Lung (tissue), 12 donors: ENCODE data around the gene STXBP5L. TPM values are rescaled to one million over a fixed set of nuclear protein-coding genes. Genes with fewer than 3 reads are reported as not detected.

Source experiments
- ATAC-seq: fragments of 200-7000 bp; cut with Tn5 transposase; one replicate; pipeline ENCODE4 v1.9.1; 2020; ENCODE audit warnings: moderate number of reproducible peaks; ENCODE audit not compliant: insufficient read depth, low FRiP score
- DNase-seq, 3 donors: peaks; one replicate each; pipeline ENCODE4 v3.0.0-alpha.2; 2013 to 2017
- H3K27ac ChIP-seq, 2 donors: one replicate each; pipeline ENCODE4 v1.5.1; 2013; ENCODE audit warnings: mild to moderate bottlenecking in 2 of 2, moderate library complexity in 2 of 2, control low read depth in 1 of 2, inconsistent platforms in 1 of 2, low read depth in 1 of 2, low read length in 1 of 2
- H3K27me3 ChIP-seq, 3 donors: one replicate each; pipeline ENCODE4 v1.5.1; 2013; ENCODE audit warnings: low read length in 2 of 3; ENCODE audit not compliant: control insufficient read depth in 3 of 3, insufficient read depth in 3 of 3
- H3K36me3 ChIP-seq, 4 donors: one replicate each; pipeline ENCODE4 v1.5.1; 2013; ENCODE audit warnings: low read length in 4 of 4, mild to moderate bottlenecking in 1 of 4, moderate library complexity in 1 of 4; ENCODE audit not compliant: control insufficient read depth in 4 of 4, insufficient read depth in 4 of 4
- H3K4me1 ChIP-seq, 5 donors: one replicate each; pipeline ENCODE4 v1.5.1; 2013; ENCODE audit warnings: low read length in 5 of 5, mild to moderate bottlenecking in 2 of 5, moderate library complexity in 1 of 5; ENCODE audit not compliant: control insufficient read depth in 5 of 5, insufficient read depth in 5 of 5
- H3K4me3 ChIP-seq: one replicate; pipeline ENCODE4 v1.5.1; 2013; ENCODE audit warnings: mild to moderate bottlenecking, control low read depth, moderate library complexity
- H3K9ac ChIP-seq, 2 donors: one replicate each; pipeline ENCODE4 v1.5.1; 2013; ENCODE audit warnings: low read length in 2 of 2, control low read depth in 1 of 2; ENCODE audit not compliant: insufficient read depth in 1 of 2
- H3K9me3 ChIP-seq, 4 donors: one replicate each; pipeline ENCODE4 v1.5.1; 2013; ENCODE audit warnings: low read length in 3 of 4, mild to moderate bottlenecking in 1 of 4, moderate library complexity in 1 of 4; ENCODE audit not compliant: control insufficient read depth in 4 of 4, insufficient read depth in 3 of 4
- WGBS, 2 donors: extraction: QIAGEN DNeasy Blood & Tissue Kit; methylation state at CpG; one replicate each; pipeline ENCODE4 v1.1.7; 2013; 5-methylcytosine and 5-hydroxymethylcytosine counted together
- polyA plus RNA-seq, 2 donors: library from polyadenylated mRNA; stranded (reverse); fragments of 200-250 nt; gene quantifications; one replicate each; pipeline ENCODE4 v1.2.1, GENCODE V29; 2013
- total RNA-seq, 2 donors: library from RNA; depleted of rRNA in 1 of 2; stranded (reverse); fragments of >200 nt in 1 of 2; gene quantifications; one replicate each; pipeline ENCODE4 v1.2.1, GENCODE V29; 2014 to 2021
- TF ChIP-seq, protein P1 (sequence below): IDR thresholded peaks from 2 replicates; pipeline ENCODE4 v1.5.1; 2012; ENCODE audit warnings: mild to moderate bottlenecking; ENCODE audit errors: control extremely low read depth, extremely low read depth
- donor health status: control.
- donor health status: control.
- donor health status: Bipolar disorder and iron deficiency.
- donor health status: healthy.
- donor health status: DM: yes; HTN: yes; CAD: no.

STXBP5L gene
- total and polyA plus RNA-seq, 4 donors = 0.26 TPM; not detected in 3

DNA sequence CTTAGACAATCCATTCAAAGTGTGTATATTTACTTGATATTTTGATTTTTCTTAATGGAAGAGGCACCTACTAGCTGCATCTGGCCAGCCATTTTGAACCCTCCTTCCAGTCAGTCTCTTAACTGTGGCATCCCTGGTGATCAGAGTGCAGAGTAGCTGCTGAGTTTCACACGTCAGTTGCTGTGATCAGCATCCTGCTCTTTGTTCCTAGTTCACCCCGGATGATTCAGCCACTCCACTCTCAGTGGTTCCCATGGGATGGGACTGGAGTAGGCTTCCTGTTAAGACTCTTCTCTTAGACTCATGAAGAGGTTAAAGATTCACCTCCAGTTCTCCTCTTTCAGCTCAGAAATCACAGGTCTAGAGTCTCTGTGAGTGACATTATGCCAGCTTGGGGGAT lies 75.8 kb downstream of the STXBP5L start:
- DNase-seq (no peak), ATAC-seq (no peak)
- Histone ChIP-seq H3K27me3 (no peaks in the 10 kb centered on the region), H3K9ac (no peak overlapping the region), H3K4me3 (no peak overlapping the region), H3K9me3 (peaks cover 0 to 13% (median 4%) of the 10 kb centered on the region in 4 donors), H3K27ac (no peak overlapping the region), H3K4me1 (no peaks in the 10 kb centered on the region), H3K36me3 (no peaks in the 10 kb centered on the region)
- TF ChIP-seq, protein P1, sequence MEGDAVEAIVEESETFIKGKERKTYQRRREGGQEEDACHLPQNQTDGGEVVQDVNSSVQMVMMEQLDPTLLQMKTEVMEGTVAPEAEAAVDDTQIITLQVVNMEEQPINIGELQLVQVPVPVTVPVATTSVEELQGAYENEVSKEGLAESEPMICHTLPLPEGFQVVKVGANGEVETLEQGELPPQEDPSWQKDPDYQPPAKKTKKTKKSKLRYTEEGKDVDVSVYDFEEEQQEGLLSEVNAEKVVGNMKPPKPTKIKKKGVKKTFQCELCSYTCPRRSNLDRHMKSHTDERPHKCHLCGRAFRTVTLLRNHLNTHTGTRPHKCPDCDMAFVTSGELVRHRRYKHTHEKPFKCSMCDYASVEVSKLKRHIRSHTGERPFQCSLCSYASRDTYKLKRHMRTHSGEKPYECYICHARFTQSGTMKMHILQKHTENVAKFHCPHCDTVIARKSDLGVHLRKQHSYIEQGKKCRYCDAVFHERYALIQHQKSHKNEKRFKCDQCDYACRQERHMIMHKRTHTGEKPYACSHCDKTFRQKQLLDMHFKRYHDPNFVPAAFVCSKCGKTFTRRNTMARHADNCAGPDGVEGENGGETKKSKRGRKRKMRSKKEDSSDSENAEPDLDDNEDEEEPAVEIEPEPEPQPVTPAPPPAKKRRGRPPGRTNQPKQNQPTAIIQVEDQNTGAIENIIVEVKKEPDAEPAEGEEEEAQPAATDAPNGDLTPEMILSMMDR = no peak
- 28 to 32% methylated on average over 2 of the region's 2 CpGs for WGBS, 2 donors

DNA sequence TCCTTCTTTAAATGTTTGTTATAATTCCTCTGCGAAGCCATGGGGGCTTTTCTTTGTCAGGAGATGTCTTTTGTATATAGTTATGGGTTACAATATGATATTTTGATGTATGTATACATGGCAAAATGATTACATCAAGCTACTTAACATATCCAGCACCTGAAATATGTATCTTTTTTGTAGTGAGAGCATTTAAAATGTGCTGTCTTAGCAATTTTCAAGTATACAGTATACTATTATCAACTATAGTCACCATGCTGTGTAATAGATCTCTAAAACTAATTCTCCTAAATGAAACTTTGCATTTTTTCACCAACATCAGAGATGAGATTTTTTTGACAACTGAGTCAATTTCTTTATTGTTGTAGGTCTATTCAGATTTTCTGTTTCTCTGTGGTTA lies 77.2 kb downstream of the STXBP5L start:
- H3K4me1 ChIP-seq = no peaks in the 10 kb centered on the region
- H3K4me3 ChIP-seq = no peak overlapping the region
- no peaks in the 10 kb centered on the region for H3K27me3 ChIP-seq
- DNase-seq = no peak
- TF ChIP-seq, protein P1 = no peak
- H3K9me3 ChIP-seq = peaks cover 0 to 13% (median 2%) of the 10 kb centered on the region in 4 donors
- H3K27ac ChIP-seq = no peak overlapping the region
- WGBS, 2 donors = 70 to 75% methylated on average over 1 of the region's 1 CpG
- ATAC-seq = no peak
- no peaks in the 10 kb centered on the region for H3K36me3 ChIP-seq
- no peak overlapping the region for H3K9ac ChIP-seq

DNA sequence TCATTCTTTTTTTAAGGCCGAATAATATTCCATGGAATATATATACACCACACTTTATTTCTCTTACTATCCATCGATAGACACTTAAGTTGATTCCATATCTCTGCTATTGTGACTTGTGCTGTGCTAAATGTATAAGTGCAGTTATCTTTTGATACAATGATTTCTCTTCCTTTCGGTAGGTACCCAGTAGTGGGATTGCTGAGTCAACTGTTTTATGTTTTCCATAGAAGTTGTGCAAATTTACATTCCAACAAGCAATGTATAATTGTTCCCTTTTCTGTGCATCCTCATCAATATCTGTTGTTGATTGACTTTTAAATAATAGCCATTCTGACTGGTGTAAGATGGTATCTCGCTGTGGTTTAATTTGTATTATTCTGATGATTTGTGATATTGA lies 81.0 kb downstream of the STXBP5L start:
- ATAC-seq (no peak), DNase-seq (no peak)
- no peaks in the 10 kb centered on the region for H3K9me3 ChIP-seq
- no peaks in the 10 kb centered on the region for H3K36me3 ChIP-seq
- H3K9ac ChIP-seq = no peak overlapping the region
- H3K4me3 ChIP-seq = no peak overlapping the region
- H3K27ac ChIP-seq = no peak overlapping the region
- WGBS, 2 donors = 94 to 96% methylated on average over 4 of the region's 4 CpGs
- no peaks in the 10 kb centered on the region for H3K4me1 ChIP-seq
- TF ChIP-seq, protein P1 = no peak
- no peaks in the 10 kb centered on the region for H3K27me3 ChIP-seq

DNA sequence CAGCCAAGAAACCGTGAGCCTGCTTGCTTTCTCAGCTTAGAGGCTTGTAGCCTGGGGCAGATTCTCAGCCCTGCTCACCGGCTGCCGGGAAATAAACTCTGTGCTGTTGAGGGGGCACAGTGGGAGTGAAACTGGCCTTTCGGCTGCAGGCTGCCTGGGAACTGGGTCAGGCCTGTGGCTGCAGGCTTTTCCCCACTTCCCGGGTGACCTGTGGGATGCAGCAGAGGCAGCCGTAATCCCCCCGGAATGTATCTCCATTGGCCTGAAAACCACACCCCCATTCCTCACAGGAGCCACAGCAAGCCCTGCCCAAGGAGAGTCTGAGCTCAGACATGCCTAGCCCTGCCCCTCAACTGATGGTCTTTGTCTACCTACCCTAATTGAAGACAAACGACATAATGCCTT lies 110.9 kb downstream of the STXBP5L start:
- no peaks in the 10 kb centered on the region for H3K4me1 ChIP-seq
- 85% methylated on average over 8 of the region's 8 CpGs for WGBS, 2 donors
- ATAC-seq (no peak), DNase-seq (no peak)
- TF ChIP-seq, protein P1 = no peak
- H3K27ac ChIP-seq = no peak overlapping the region
- H3K27me3 ChIP-seq = no peaks in the 10 kb centered on the region
- H3K4me3 ChIP-seq = no peak overlapping the region
- H3K36me3 ChIP-seq = no peaks in the 10 kb centered on the region
- H3K9me3 ChIP-seq = peaks cover 0 to 4% (median 2%) of the 10 kb centered on the region in 4 donors
- H3K9ac ChIP-seq = no peak overlapping the region
